ENCODE measurements around the gene TROAP. TPM values are rescaled to one million over a fixed set of nuclear protein-coding genes. Genes with fewer than 3 reads are reported as not detected.
"Not testable (repeated sequence)": the region's sequence is repeated elsewhere in the genome, so short reads cannot be mapped to it uniquely, and the experiment has no call there.

The TROAP gene
- polyA plus RNA-seq, 5 donors = 21.1 to 49.1 (median 31.3) TPM

- peak; percentile 96 for DNase-seq
These were observed 43.8 kb downstream of the TROAP start for GRCh38 chr12:49366652-49367380.

- no peak for DNase-seq
These were observed 44.6 kb downstream of the TROAP start, which contains the start of gene SPATS2 for GRCh38 chr12:49367381-49368239. TSS of gene SPATS2 (plus strand) at chr12:49367462. CDS start at chr12:49461013, 93,551 bp downstream.

- DNase-seq = no peak
These were observed 45.2 kb downstream of the TROAP start for GRCh38 chr12:49368240-49368600.

GRCh38 chr12:49369411-49370145 lies 46.5 kb downstream of the TROAP start:
- no peak for DNase-seq

- DNase-seq = no peak
These were observed 47.5 kb downstream of the TROAP start for GRCh38 chr12:49370539-49370938.

- DNase-seq = no peak
These were observed 52.4 kb downstream of the TROAP start for GRCh38 chr12:49375406-49375805.

- no peak for DNase-seq
These were observed 54.3 kb downstream of the TROAP start for GRCh38 chr12:49377386-49377785.

GRCh38 chr12:49380184-49380583 lies 57.1 kb downstream of the TROAP start:
- DNase-seq = not testable (repeated sequence)

Other genes starting within 250 kb of the TROAP start
- gene DHH, start 228.5 kb upstream of the TROAP start, polyA plus RNA-seq (ENCODE audit: insufficient read depth in 1 of 5, insufficient read length in 5 of 5, low replicate concordance in 1 of 5) = 1 to 10 TPM in 1 of 5 donors, under 1 TPM in 4; 0.51 to 1.2 (median 0.60) TPM
- 100 to 1,000 TPM in 1 of 5 donors, 10 to 100 TPM in 4; 68.2 to 111 (median 78.8) TPM for gene LMBR1L, start 212.4 kb upstream of the TROAP start, polyA plus RNA-seq (ENCODE audit: insufficient read depth in 1 of 5, insufficient read length in 5 of 5, low replicate concordance in 1 of 5)
- 1,000 to 10,000 TPM in 4 of 5 donors, 100 to 1,000 TPM in 1; 942 to 1,422 (median 1,100) TPM for gene TUBA1B, start 191.9 kb upstream of the TROAP start, polyA plus RNA-seq (ENCODE audit: insufficient read depth in 1 of 5, insufficient read length in 5 of 5, low replicate concordance in 1 of 5)
- 100 to 1,000 TPM; 446 to 619 (median 564) TPM for gene TUBA1A, start 134.2 kb upstream of the TROAP start, polyA plus RNA-seq (ENCODE audit: insufficient read depth in 1 of 5, insufficient read length in 5 of 5, low replicate concordance in 1 of 5)
- 100 to 1,000 TPM; 121 to 180 (median 171) TPM for gene TUBA1C, start 58.2 kb upstream of the TROAP start, polyA plus RNA-seq (ENCODE audit: insufficient read depth in 1 of 5, insufficient read length in 5 of 5, low replicate concordance in 1 of 5)
- gene PRPH, start 28.1 kb upstream of the TROAP start, polyA plus RNA-seq (ENCODE audit: insufficient read depth in 1 of 5, insufficient read length in 5 of 5, low replicate concordance in 1 of 5) = 1 to 10 TPM in 4 of 5 donors, under 1 TPM in 1; 0.80 to 3.0 (median 1.3) TPM
- gene C1QL4, start 13.9 kb downstream of the TROAP start, polyA plus RNA-seq (ENCODE audit: insufficient read depth in 1 of 5, insufficient read length in 5 of 5, low replicate concordance in 1 of 5) = under 1 TPM in 1 of 5 donors, not detected in 4; 0.06 TPM
- 1 to 10 TPM; 3.3 to 7.5 (median 5.3) TPM for gene DNAJC22, start 23.6 kb downstream of the TROAP start, polyA plus RNA-seq (ENCODE audit: insufficient read depth in 1 of 5, insufficient read length in 5 of 5, low replicate concordance in 1 of 5)
- 10 to 100 TPM; 55.9 to 77.0 (median 66.8) TPM for gene SPATS2, start 44.2 kb downstream of the TROAP start, polyA plus RNA-seq (ENCODE audit: insufficient read depth in 1 of 5, insufficient read length in 5 of 5, low replicate concordance in 1 of 5)
- 1 to 10 TPM; 1.2 to 2.2 (median 1.3) TPM for gene KCNH3, start 215.8 kb downstream of the TROAP start, polyA plus RNA-seq (ENCODE audit: insufficient read depth in 1 of 5, insufficient read length in 5 of 5, low replicate concordance in 1 of 5)
- gene MCRS1, start 244.9 kb downstream of the TROAP start, polyA plus RNA-seq (ENCODE audit: insufficient read depth in 1 of 5, insufficient read length in 5 of 5, low replicate concordance in 1 of 5) = 10 to 100 TPM; 46.4 to 70.3 (median 50.3) TPM

Data from right lung (tissue), 5 donors.